SK-N-SH treated with all-trans-retinoic acid at 6 μM for 48 hours (cell line): ENCODE data around the gene RRM1.

ENCODE experiments used
- CSDC2 ChIP-seq: fragments of 250-450 bp; sonication (Bioruptor Pico); IDR thresholded peaks from 2 replicates; pipeline ENCODE4 v1.5.0; 2020; ENCODE audit warnings: mild to moderate bottlenecking, moderate library complexity
- SNAI2 ChIP-seq: fragments of 250-450 bp; sonication (Bioruptor Pico); IDR thresholded peaks from 2 replicates; pipeline ENCODE4 v1.5.0; 2020; ENCODE audit warnings: mild to moderate bottlenecking, moderate library complexity
- TOX ChIP-seq: fragments of 250-450 bp; sonication (Bioruptor Pico); IDR thresholded peaks from 2 replicates; pipeline ENCODE4 v1.8.0; 2021; ENCODE audit warnings: mild to moderate bottlenecking, moderate library complexity, borderline replicate concordance

DNA sequence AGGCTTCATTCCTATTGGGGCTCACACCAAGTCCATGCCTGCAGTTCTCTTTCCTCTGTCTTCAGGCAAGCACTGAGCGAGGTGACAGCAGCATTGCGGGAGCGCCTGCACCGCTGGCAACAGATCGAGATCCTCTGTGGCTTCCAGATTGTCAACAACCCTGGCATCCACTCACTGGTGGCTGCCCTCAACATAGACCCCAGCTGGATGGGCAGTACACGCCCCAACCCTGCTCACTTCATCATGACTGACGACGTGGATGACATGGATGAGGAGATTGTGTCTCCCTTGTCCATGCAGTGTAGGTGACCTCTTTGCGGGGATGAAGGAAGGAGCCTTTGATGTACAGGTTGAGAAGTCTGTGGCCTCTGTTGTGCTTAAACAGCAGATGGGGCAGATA is 11.4 kb upstream of the RRM1 start:
- TF ChIP-seq CSDC2 (CRISPR knock-in tag) (no peak), SNAI2 (CRISPR knock-in tag) (no peak), TOX (CRISPR knock-in tag) (no peak)
